NCI-H187 treated with DMSO at 0.1 percent for 48 hours (cell line): ENCODE data around the gene CACNB2.

ENCODE experiments used
- DNase-seq: peaks from one replicate; lab custom pipeline; 2025; lab: John Stamatoyannopoulos, UW

CACNB2 gene

DNA sequence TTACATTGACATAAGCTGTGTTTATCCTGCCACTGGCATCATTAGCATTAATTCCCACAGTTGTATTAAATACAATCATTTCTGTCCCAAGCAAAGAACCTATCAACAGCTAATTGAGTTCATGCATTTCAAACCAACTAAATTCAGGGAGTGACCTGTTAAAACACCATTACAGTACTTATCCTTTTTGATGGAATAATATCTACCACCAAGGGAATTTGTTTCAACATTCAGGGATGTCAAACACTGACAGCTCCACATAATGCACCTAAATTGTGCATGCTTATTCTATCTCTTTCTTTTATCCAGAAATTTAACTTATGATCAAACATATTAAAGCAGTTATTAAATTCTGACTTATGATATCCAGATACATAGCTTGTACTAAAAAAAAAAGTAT, 374.3 kb downstream of the CACNB2 start:
- DNase-seq: no peak

DNA sequence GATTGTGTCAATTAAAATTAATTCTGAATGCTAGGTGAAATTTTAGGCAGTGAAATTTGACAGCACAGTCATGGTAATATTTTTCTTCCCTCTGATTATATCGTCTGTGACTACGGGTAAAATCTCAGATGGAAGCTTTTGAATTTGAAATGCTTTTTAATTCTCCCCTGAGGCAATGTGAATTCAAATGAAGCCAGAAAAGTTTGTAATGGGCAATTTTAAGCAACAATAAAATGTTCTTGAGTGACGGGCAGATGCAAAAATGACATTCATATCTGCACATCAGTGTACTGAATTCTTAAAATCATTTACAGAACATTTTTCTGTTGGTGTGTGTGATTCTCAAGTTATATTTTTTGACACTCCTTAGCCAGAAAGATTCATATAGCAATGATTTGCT, 376.6 kb downstream of the CACNB2 start:
- no peak for DNase-seq

DNA sequence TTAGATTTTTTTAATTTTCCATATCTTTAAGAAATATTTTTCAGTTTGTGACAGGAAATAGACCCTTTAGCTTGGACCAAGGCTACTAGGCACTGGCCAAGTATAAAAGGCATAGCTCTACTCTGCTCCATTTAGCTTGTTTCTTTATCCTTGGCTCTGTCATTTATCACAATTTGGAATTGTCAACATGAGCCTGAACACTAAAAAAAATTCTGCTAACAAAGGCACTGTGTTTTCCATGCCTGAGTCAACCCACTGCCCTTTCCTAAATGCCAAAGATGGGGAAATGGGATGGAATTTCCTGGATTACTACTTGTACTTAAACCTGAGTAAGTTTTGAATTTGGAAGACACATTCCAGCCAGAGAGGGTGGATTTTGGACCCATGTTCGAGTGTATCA, 382.8 kb downstream of the CACNB2 start:
- DNase-seq: no peak

DNA sequence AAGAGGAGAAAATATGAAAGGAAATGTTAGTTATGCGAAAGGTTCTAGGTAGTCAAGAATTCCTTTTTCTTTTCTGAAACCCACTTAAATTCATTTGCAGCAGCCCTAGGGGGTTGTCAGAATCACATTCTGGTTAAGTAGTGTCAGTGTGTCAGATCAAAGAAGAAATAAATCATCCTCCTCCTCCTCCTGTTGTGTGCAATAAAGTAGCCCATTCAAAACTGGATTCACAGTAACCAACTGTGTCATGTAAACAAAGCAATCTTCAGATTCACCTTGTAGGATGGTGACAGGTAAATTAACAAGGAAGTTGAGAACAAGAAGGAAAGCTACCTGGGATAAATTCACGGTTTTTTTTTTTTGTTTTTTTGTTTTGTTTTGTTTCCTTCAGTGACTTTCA, 383.6 kb downstream of the CACNB2 start:
- no peak for DNase-seq

DNA sequence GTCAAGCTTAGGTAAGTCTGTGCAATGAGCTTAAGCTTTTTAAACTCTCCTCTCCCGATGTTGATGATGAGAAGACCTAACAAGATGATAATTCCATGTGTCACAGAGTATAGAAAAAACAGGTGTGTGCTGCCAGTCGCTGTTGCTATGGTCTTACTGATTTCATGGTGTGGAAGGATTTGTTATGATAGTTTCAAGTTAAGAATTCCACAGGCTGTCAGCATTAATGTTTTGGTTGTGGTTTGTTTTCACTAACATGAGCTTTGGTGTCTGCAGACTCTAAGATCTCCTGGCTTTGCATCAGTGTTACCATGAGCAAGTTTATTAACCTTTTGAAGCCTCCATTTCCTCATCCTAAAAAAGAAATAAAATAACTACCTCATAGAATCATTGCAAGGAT, 387.5 kb downstream of the CACNB2 start:
- no peak for DNase-seq

DNA sequence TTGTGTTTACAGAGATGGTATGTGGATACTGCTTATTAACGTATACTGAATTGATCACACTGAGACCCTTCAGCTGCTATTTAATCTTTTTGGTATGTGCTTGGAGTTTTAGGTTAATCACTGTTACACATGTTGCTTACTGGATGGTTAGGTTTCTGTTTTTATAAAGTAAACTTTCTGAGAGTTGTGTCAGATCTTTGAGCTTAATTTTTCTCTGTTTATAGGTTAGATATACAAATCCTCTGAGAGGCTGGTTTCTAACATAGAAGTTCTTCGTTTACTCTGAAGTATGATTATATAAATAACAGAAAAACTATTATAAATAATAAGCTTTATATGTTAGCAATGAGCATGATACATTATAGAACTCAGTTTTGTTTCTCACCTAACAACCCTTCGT, 388.1 kb downstream of the CACNB2 start:
- DNase-seq: no peak

DNA sequence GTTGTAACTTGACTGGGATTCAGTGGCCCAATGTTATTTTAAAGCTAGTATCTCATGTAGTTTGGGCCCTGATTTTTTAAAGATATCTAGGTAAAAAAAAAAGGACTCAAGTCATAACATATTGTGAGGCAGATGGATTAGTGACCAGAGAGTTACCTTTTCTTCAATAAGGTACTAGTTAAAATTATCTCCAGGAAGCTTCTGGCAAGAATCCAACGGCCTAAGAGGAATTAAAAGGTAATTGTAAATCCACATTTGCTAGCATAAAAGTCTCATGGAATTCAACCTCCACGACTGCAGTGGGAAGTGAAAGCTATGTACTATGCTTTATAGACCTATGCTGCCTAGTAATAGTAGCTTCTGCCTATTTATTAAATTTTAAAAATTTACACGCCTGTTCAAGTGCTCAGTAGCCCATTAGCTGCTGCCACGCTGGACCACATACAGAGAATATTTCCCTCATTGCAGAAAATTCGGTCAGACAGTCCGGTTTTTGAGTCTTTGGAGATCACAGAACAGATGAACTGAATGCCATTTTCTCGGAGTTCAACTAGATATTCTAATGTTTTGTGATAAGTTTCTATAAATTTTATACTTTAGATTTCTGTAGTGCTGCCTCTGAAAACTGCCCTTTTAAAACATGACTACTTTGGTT, 392.8 kb downstream of the CACNB2 start:
- DNase-seq: no peak

DNA sequence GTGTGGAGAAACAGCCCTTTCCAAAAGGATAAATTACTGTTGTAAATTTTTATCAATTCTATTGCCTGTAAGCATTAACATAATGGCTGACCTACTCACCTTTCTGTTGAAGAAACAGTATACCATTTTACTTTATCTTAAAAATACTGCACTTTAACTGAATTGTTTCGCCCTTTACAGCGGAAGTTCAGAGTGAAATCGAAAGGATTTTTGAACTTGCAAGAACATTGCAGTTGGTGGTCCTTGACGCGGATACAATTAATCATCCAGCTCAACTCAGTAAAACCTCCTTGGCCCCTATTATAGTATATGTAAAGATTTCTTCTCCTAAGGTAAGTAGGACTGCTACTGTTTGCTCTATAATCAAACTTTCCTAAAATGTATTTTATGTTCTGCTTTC, 393.7 kb downstream of the CACNB2 start:
- no peak for DNase-seq

DNA sequence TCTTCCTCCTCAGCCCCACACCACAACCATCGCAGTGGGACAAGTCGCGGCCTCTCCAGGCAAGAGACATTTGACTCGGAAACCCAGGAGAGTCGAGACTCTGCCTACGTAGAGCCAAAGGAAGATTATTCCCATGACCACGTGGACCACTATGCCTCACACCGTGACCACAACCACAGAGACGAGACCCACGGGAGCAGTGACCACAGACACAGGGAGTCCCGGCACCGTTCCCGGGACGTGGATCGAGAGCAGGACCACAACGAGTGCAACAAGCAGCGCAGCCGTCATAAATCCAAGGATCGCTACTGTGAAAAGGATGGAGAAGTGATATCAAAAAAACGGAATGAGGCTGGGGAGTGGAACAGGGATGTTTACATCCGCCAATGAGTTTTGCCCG, 399.1 kb downstream of the CACNB2 start:
- no peak for DNase-seq

DNA sequence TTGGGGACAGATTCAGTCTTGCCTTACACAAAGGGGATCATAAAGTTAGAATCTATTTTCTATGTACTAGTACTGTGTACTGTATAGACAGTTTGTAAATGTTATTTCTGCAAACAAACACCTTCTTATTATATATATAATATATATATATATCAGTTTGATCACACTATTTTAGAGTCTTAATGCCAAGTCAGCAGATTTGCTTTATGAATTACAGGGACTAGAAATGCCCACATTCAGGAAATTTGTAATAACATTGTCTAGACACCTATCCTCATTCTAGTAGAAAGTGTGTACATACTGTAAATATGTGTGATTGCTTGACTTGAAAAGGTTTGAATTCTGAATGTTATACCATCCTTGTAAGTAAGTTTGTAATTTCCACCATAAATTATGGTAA, 400.0 kb downstream of the CACNB2 start:
- no peak for DNase-seq

DNA sequence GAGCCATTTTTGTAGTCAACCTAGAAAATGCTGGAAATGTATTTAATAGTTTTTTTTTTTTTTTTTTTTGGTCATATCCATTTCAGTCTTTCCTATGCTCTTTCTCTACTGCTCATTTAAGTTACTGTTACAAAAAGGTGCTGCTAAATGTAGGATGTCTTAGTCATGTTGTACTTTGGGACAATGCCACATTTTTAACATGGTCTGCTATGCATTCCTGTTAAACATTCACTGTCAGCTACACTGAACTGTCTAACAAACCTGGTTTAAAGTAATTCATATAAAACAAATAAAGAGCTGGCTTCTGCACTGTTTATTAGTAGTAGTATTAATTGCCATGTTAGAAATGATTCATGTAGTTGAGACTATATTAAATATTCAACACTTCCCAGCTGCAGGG, 402.6 kb downstream of the CACNB2 start:
- DNase-seq: no peak

DNA sequence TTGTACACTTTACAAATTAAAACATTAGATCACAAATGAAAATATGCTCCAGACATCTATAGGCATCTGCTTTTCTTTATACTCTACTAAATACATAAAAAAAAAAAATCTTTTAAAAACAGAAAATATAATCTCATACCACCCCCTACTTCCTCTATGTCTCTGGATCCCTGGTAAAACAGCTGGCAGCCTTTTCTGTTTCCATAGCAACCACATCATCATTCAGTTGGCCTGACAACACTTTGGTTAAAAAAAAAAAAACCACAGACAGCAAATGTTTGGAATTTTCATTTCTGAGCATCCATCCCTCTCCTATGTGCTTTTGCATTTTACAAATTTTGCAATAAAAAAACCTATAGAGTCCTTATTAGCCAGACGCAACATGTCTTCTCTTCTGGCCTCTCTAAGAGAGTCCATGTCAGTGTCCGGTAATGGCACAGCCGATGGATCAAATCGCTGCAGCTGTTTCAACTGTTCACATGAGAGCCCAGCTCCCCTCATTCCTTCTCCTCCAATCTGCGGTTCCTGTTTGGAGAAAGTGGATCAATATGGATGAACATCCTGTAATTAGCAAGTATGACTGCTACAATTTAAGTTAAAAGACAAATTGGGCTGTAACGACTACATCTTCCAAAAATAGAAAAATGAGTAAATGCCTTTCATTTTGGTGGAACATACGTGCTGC, 405.5 kb downstream of the CACNB2 start:
- DNase-seq: no peak

DNA sequence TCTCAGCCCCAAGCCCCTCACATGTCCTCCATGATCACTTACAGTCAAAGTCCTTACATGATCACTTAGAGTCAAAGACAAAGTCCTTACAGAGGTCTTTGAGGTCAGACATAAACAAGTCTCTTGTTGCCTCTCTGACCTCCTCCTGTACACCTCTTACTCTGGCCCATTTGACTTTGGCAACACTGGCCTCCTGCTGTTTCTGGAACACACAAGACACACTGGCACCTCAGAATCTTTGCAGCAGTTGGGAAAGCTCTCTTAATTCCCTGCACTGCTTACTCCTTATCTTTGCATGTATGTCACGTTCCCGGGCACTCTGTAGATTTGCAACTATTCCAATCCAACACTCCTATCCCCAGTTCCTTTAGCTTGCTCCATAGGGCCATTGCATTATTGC, 408.9 kb downstream of the CACNB2 start:
- no peak for DNase-seq

DNA sequence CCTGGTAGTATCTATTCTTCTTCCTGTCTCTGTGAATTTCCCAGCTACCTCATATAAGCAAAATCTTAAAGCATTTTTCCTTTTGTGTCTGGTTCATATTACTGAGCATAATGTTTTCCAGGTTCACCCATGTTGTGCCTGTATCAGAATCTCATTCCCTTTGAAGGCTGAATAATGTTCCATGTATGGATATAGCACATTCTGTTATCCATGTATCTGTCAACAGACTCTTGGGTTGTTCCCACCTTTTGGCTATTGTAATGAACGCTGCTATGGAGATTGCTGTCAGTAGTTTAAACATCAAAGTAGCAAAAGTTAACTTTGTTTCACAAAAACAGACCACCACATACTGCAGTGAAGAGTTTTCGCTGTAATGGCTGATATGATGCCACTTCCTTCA, 411.2 kb downstream of the CACNB2 start:
- no peak for DNase-seq

DNA sequence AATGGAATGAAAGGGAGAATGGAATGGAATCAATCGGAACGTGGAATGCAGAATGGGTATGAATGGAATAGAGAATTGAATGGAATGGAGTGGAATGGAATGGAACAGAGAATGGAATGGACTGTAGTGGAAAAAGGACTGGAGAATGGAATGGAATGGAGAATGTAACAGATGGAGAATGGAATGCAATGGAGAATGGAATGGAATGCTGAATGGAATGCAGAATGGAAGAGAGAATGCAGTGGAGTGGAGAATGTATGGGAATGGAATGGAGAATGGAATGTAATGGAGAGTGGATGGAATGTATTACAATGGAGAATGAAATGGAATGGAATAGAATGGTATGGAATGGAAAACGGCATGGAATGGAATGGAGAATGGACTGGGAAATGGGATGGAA, 414.3 kb downstream of the CACNB2 start:
- DNase-seq: no peak

DNA sequence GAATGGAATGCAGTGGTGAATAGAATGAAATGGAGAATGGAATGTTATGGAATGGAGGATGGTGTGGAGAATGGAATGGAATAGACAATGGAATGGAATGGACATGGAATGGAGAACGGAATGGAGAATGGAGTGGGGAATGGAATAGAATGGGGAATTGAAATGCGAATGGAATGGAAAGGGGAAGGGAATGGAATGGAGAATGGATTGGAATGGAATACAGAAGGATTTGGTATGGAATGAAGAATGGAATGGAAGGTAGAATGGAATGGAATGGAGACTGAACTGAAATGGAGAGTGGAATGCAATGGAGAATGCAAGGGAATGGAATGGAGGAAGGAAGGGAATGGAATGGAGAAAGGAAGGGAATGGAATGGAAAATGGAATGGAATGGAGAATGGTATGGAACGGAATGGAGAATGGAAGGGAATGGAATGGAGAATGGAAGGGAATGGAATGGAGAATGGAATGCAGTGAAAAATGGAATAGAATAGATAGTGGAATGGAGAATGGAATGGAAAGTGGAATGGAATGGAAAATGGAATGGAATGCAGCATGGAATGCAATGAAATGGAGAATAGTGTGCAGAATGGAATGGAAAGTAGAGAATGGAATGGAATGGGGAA, 416.4 kb downstream of the CACNB2 start:
- DNase-seq: no peak

DNA sequence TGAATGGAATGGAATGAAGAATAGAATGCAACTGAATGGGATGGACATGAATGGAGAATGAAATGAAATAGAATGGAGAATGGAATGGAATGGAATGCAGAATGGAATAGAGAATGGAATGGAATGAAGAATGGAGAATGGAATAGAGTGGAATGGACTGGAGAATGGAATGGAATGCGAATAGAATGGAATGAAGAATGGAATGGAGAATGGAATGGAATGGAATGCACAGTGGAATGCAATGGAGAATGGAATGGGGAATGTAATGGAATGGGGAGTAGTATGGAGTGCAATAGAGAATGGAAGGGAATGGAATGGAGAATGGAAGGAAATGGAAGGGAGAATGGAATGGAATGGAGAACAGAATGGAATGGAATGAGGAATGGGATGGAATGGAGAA, 417.7 kb downstream of the CACNB2 start:
- DNase-seq: no peak

DNA sequence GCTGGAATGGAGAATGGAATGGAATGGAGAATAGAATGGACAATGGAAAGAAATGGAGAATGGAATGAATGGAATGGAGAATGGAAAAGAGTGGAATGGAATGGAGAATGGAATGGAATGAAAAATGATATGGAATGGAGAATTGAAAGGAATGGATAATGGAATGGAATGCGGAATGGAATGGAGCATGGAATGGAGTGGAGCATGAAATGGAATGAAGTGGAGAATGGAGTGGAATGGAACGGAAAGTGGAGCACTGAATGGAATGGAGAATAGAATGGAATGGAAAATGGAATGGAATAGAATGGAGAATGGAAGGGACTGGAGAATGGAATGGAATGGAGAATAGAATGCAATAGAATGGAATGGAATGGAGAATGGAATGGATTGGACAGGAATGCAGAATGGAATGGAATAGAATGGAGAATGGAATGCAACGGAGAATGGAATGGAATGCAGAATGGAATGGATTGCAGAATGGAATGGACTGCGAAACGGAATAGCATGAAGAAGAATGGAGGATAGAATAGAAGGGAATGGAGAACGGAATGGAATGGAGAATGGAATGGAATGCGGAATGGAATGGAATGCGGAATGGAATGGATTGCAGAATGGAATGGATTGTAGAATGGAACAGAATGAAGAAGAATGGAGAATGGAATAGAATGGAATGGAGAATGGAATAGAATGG, 421.8 kb downstream of the CACNB2 start:
- DNase-seq: no peak

DNA sequence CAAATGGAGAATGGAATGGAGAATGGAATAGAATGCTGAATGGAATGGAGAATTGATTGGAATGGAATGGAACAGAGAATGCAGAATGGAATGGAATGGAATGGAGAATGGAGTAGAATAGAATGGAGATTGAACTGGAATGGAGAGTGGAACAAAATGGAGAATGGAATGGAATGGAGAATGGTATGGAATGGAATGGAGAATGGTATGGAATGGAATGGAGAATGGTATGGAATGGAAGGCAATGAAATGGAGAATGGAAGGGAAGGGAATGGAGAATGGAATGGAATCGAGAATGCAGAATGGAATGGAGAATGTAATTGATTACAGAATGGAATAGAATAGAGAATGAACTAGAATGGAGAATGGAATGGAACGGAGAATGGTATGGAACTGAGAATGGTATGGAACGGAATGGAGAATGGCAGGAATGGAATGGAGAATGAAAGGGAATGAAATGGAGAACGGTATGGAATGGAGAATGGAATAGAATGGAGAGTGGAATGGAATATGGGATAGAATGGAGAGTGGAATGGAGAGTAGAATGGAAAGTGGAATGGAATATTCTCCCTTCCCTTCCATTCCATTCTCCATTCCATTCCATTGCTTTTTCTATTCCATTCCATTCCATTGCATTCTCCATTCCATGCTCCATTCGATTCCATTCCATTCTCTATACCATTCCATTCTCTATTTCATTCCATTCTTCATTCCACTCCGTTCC, 422.9 kb downstream of the CACNB2 start:
- no peak for DNase-seq

DNA sequence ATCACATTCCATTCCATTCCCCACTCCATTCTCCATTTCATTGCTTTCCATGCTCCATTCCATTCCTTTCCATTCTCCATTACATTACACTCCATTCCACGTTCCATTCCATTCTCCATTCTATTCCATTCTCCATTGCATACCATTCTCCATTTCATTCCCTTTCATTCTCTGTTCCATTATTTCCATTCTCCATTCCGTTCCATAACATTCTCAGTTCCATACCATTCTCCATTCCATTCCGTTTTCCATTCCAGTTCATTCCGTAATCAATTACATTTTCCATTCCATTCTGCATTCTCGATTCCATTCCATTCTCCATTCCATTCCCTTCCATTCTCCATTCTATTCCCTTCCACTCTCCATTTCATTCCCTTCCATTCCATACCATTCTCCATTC, 424.8 kb downstream of the CACNB2 start:
- no peak for DNase-seq

DNA sequence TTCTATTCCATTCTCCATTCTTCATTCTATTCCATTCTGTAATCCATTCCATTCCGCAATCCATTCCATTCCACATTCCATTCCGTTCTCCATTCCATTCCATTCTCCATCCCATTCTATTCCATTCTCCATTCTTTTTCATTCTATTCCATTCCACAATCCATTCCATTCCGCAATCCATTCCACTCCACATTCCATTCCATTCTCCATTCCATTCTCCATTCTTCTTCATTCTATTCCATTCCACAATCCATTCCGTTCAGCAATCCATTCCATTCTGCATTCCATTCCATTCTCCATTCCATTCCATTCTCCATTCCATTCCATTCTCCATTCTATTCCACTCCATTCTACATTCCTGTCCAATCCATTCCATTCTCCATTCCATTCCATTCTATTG, 426.0 kb downstream of the CACNB2 start:
- no peak for DNase-seq

DNA sequence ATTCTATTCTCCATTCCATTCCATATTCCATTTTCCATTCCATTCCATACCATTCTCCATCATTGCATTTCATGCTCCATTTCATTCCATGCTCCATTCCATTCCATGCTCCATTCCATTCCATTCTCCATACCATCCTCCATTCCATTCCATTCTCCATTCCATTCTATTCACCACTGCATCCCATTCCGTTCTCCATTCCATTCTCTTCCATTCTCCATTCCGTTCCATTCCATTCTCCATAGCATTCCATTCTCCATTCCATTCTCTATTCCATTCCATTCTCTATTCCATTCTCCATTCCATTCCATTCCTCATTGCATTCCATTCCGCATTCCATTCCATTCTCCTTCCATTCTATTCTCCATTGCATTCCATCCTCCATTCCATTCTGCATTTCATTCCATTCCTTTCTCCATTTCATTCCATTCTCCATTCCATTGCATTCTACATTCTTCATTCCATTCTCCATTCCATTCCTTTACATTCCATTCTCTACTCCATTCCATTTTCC, 427.2 kb downstream of the CACNB2 start:
- no peak for DNase-seq
